Neural progenitor cell (in vitro differentiated cells): ENCODE measurements around the gene CCT6A. TPM values are rescaled to one million over a fixed set of nuclear protein-coding genes. Genes with fewer than 3 reads are reported as not detected.
"Not testable (repeated sequence)": the region's sequence is repeated elsewhere in the genome, so short reads cannot be mapped to it uniquely, and the experiment has no call there.

Experiments
- DNase-seq: peaks from one replicate; pipeline ENCODE4 v3.0.0-alpha.2; 2016; ENCODE audit warnings: low spot score
- H2AFZ ChIP-seq: fragments of 200-600 bp; sonication (generic); replicated peaks from 2 replicates; pipeline ENCODE4 v1.6.1; 2016; ENCODE audit warnings: antibody characterized with exemption
- H3F3A ChIP-seq: fragments of 200-600 bp; sonication (generic); 2 replicates; pipeline ENCODE4 v1.6.1; 2016; ENCODE audit warnings: antibody characterized with exemption, low read depth
- H3K27ac ChIP-seq: fragments of 200-600 bp; sonication (generic); 2 replicates; pipeline ENCODE4 v1.5.1; 2016; ENCODE audit warnings: mild to moderate bottlenecking
- H3K27me3 ChIP-seq: fragments of 200-600 bp; sonication (generic); 2 replicates; pipeline ENCODE4 v1.6.1; 2016; ENCODE audit warnings: mild to moderate bottlenecking, moderate library complexity
- H3K36me3 ChIP-seq: fragments of 200-600 bp; sonication (generic); 2 replicates; pipeline ENCODE4 v1.5.1; 2016
- H3K4me1 ChIP-seq: fragments of 200-600 bp; sonication (generic); 2 replicates; pipeline ENCODE4 v1.6.1; 2016; ENCODE audit warnings: mixed run types
- H3K4me2 ChIP-seq: fragments of 200-600 bp; sonication (generic); 2 replicates; pipeline ENCODE4 v1.6.1; 2016
- H3K4me3 ChIP-seq: fragments of 200-600 bp; sonication (generic); 2 replicates; pipeline ENCODE4 v1.5.1; 2016
- H3K79me2 ChIP-seq: fragments of 200-600 bp; sonication (generic); 2 replicates; pipeline ENCODE4 v1.6.1; 2016; ENCODE audit warnings: low read depth
- H3K9ac ChIP-seq: fragments of 200-600 bp; sonication (generic); 2 replicates; pipeline ENCODE4 v1.6.1; 2016
- H3K9me3 ChIP-seq: fragments of 200-600 bp; sonication (generic); 2 replicates; pipeline ENCODE4 v1.5.1; 2016; ENCODE audit warnings: low read depth
- H4K20me1 ChIP-seq: fragments of 200-600 bp; sonication (generic); 2 replicates; pipeline ENCODE4 v1.6.1; 2016; ENCODE audit warnings: low read depth
- H3K27ac Mint-ChIP-seq: 3 replicates; pipeline ENCODE4 v1.8.0; 2021; ENCODE audit warnings: mixed read lengths
- H3K27me3 Mint-ChIP-seq: 2 replicates; pipeline ENCODE4 v1.8.0; 2022; ENCODE audit warnings: low read depth, mild to moderate bottlenecking, inconsistent platforms, moderate library complexity, mixed read lengths; ENCODE audit not compliant: insufficient read depth
- H3K36me3 Mint-ChIP-seq: 3 replicates; pipeline ENCODE4 v1.8.0; 2021; ENCODE audit warnings: mixed read lengths
- H3K4me1 Mint-ChIP-seq: 3 replicates; pipeline ENCODE4 v1.8.0; 2021; ENCODE audit warnings: mixed read lengths
- H3K4me3 Mint-ChIP-seq: 3 replicates; pipeline ENCODE4 v1.8.0; 2021; ENCODE audit warnings: mild to moderate bottlenecking, moderate library complexity, mixed read lengths
- H3K9me3 Mint-ChIP-seq: 3 replicates; pipeline ENCODE4 v1.8.0; 2020; ENCODE audit warnings: mixed read lengths
- EZH2 ChIP-seq: fragments of 200-600 bp; sonication (generic); IDR thresholded peaks from 2 replicates; pipeline ENCODE4 v1.6.1; 2017; ENCODE audit warnings: antibody characterized with exemption, mild to moderate bottlenecking, moderate library complexity
- EZH2phosphoT487 ChIP-seq: fragments of 200-600 bp; sonication (generic); IDR thresholded peaks from 2 replicates; pipeline ENCODE4 v1.6.1; 2017; ENCODE audit warnings: antibody characterized with exemption
- small RNA-seq: library from RNA; depleted of rRNA; stranded (forward); fragments of <200 nt; gene quantifications from one replicate; pipeline ENCODE3, GENCODE V24; 2015
- total RNA-seq: library from RNA; depleted of rRNA; stranded (reverse); fragments of >200 nt; gene quantifications from 2 replicates; pipeline ENCODE4 v1.2.3, GENCODE V29; 2015; ENCODE audit warnings: low replicate concordance
- TF ChIP-seq, protein P1 (sequence below): fragments of 200-600 bp; sonication (generic); IDR thresholded peaks from 2 replicates; pipeline ENCODE4 v1.5.1; 2017; ENCODE audit warnings: antibody characterized with exemption, mild to moderate bottlenecking

Gene CCT6A
- total RNA-seq, 1 donor from 2014 or later, result 349 TPM

- no peak overlapping the region for H3K27ac Mint-ChIP-seq
- Histone ChIP-seq H3K9me3 (no peaks in the 10 kb centered on the region), H3K36me3 (no peaks in the 10 kb centered on the region), H3K4me3 (no peak overlapping the region), H4K20me1 (no peaks in the 10 kb centered on the region), H3K27me3 (no peaks in the 10 kb centered on the region), H3K4me2 (no peak overlapping the region), H3K4me1 (no peaks in the 10 kb centered on the region), H3K9ac (no peak overlapping the region), H3F3A (no peaks in the 10 kb centered on the region), H2AFZ (no peak overlapping the region), H3K79me2 (peaks cover 11% of the 10 kb centered on the region), H3K27ac (no peak overlapping the region)
- H3K36me3 Mint-ChIP-seq, result peaks cover 5% of the 10 kb centered on the region
- peaks cover 12% of the 10 kb centered on the region for H3K4me1 Mint-ChIP-seq
- H3K4me3 Mint-ChIP-seq, result peak overlapping the region; percentile 94
- peaks cover 3% of the 10 kb centered on the region for H3K9me3 Mint-ChIP-seq
- TF ChIP-seq EZH2phosphoT487, result no peak
- TF ChIP-seq, protein P1, sequence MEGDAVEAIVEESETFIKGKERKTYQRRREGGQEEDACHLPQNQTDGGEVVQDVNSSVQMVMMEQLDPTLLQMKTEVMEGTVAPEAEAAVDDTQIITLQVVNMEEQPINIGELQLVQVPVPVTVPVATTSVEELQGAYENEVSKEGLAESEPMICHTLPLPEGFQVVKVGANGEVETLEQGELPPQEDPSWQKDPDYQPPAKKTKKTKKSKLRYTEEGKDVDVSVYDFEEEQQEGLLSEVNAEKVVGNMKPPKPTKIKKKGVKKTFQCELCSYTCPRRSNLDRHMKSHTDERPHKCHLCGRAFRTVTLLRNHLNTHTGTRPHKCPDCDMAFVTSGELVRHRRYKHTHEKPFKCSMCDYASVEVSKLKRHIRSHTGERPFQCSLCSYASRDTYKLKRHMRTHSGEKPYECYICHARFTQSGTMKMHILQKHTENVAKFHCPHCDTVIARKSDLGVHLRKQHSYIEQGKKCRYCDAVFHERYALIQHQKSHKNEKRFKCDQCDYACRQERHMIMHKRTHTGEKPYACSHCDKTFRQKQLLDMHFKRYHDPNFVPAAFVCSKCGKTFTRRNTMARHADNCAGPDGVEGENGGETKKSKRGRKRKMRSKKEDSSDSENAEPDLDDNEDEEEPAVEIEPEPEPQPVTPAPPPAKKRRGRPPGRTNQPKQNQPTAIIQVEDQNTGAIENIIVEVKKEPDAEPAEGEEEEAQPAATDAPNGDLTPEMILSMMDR, result no peak
- TF ChIP-seq EZH2, result no peak
- H3K27me3 Mint-ChIP-seq, result peaks cover 4% of the 10 kb centered on the region
- no peak for DNase-seq
Measured at GRCh38 chr7:56107954-56108258, 56.3 kb downstream of the CCT6A start.

DNA sequence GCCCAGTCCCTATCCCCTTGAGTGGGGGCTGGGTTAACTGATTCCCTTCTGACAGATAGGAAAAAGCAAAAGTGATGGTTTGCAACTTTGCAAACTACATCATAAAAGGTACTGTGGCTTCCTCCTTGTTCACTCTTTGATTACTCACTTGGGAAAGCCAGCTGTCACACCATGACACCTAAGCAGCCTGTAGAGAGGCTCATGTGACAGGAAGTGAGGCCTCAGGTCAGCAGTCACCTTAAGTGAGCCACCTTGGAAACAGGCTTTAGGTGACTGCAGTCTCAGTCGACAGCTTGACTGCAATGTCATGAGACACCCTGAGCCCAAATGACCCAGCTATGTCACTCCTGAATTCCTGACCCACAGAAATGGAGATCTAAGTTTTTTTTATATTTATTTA, 59.0 kb downstream of the CCT6A start:
- DNase-seq, result no peak
- Histone ChIP-seq H2AFZ (no peak overlapping the region), H3K27ac (no peak overlapping the region), H3K79me2 (peaks cover 5% of the 10 kb centered on the region), H3K4me3 (no peak overlapping the region), H3K9ac (no peak overlapping the region), H3K4me2 (no peak overlapping the region), H3K36me3 (no peaks in the 10 kb centered on the region), H3F3A (no peaks in the 10 kb centered on the region), H3K27me3 (no peaks in the 10 kb centered on the region), H4K20me1 (no peaks in the 10 kb centered on the region), H3K9me3 (peaks cover 5% of the 10 kb centered on the region), H3K4me1 (no peaks in the 10 kb centered on the region)
- no peak overlapping the region for H3K4me3 Mint-ChIP-seq
- peaks cover 4% of the 10 kb centered on the region for H3K27me3 Mint-ChIP-seq
- no peak overlapping the region for H3K27ac Mint-ChIP-seq
- H3K36me3 Mint-ChIP-seq, result peaks cover 3% of the 10 kb centered on the region
- TF ChIP-seq, protein P1, result no peak
- TF ChIP-seq EZH2, result no peak
- TF ChIP-seq EZH2phosphoT487, result no peak
- H3K4me1 Mint-ChIP-seq, result peaks cover 6% of the 10 kb centered on the region
- H3K9me3 Mint-ChIP-seq, result peaks cover 6% of the 10 kb centered on the region

- not testable (repeated sequence) for H3K9me3 Mint-ChIP-seq, H3K27ac ChIP-seq, H3K4me1 ChIP-seq, H3K9me3 ChIP-seq, DNase-seq, H3K9ac ChIP-seq, H4K20me1 ChIP-seq, H3K27me3 ChIP-seq, H3K36me3 ChIP-seq, H3K4me1 Mint-ChIP-seq, H3K27ac Mint-ChIP-seq, H3F3A ChIP-seq, H3K27me3 Mint-ChIP-seq, H3K4me3 ChIP-seq, H2AFZ ChIP-seq, H3K36me3 Mint-ChIP-seq, H3K79me2 ChIP-seq, H3K4me3 Mint-ChIP-seq, H3K4me2 ChIP-seq
Measured at GRCh38 chr7:56112244-56112643, 60.7 kb downstream of the CCT6A start.

Small RNA genes lying within 50 kb of the gene (small RNA-seq; reads per million reads assigned to genes)
- gene SNORA15, result 0.11 reads per million
- 0.84 reads per million, percentile 74 among the genes with 10 or more reads in this experiment for gene SNORA22B

Other genes with a start within 250 kb of the CCT6A start
- gene SEPTIN14, start 189.0 kb upstream of the CCT6A start, total RNA-seq, result not detected in 2 replicates
- 4.6 and 7.4 TPM in 2 replicates for gene ZNF713, start 164.3 kb upstream of the CCT6A start, total RNA-seq
- gene MRPS17, start 99.9 kb upstream of the CCT6A start, total RNA-seq, result 9.8 and 15.3 TPM in 2 replicates
- gene NIPSNAP2, start 87.2 kb upstream of the CCT6A start, total RNA-seq, result 69.0 and 80.6 TPM in 2 replicates
- gene PSPH, start 321 bp upstream of the CCT6A start, total RNA-seq, result 54.9 and 72.2 TPM in 2 replicates
- 76.1 and 109 TPM in 2 replicates for gene SUMF2, start 12.5 kb downstream of the CCT6A start, total RNA-seq
- gene PHKG1, start 41.2 kb downstream of the CCT6A start, total RNA-seq, result not detected in 2 replicates
- 64.1 and 70.5 TPM in 2 replicates for gene CHCHD2, start 54.7 kb downstream of the CCT6A start, total RNA-seq
- gene NUPR2, start 64.7 kb downstream of the CCT6A start, total RNA-seq, result not detected in 2 replicates